Mesenchymal stem cell (in vitro differentiated cells and primary cell): ENCODE results near the gene CMSS1.
A peak's percentile ranks its signal among the peaks of the same experiment; 100 is the strongest.

Experiments used
- DNase-seq: peaks from one replicate; pipeline ENCODE4 v3.0.0-alpha.2; 2013
- H2AFZ ChIP-seq: one replicate; pipeline ENCODE4 v1.6.1; 2013; ENCODE audit warnings: low read depth, mild to moderate bottlenecking, control low read depth, inconsistent platforms, low read length, moderate library complexity
- H2AK5ac ChIP-seq: 2 replicates; pipeline ENCODE4 v1.6.1; 2013; ENCODE audit warnings: low read length, moderate library complexity, mild to moderate bottlenecking, inconsistent platforms; ENCODE audit not compliant: severe bottlenecking
- H2BK120ac ChIP-seq: one replicate; pipeline ENCODE4 v1.6.1; 2013; ENCODE audit warnings: low read depth, mild to moderate bottlenecking, inconsistent platforms, low read length, moderate library complexity
- H2BK12ac ChIP-seq, 2 experiments: one replicate each; pipeline ENCODE4 v1.6.1; 2013; ENCODE audit warnings: inconsistent platforms in 2 of 2, low read length in 2 of 2, mild to moderate bottlenecking in 2 of 2, moderate library complexity in 2 of 2, control low read depth in 1 of 2
- H2BK15ac ChIP-seq: one replicate; pipeline ENCODE4 v1.6.1; 2013; ENCODE audit warnings: mild to moderate bottlenecking, low read depth, inconsistent platforms; ENCODE audit not compliant: poor library complexity, severe bottlenecking
- H2BK5ac ChIP-seq: 2 replicates; pipeline ENCODE4 v1.6.1; 2013; ENCODE audit warnings: low read depth, mild to moderate bottlenecking, low read length, control low read depth, inconsistent platforms; ENCODE audit not compliant: poor library complexity, severe bottlenecking
- H3K14ac ChIP-seq, 2 experiments: one replicate each; pipeline ENCODE4 v1.6.1; 2013; ENCODE audit warnings: inconsistent platforms in 2 of 2, low read length in 2 of 2, control low read depth in 1 of 2, mild to moderate bottlenecking in 1 of 2, moderate library complexity in 1 of 2
- H3K18ac ChIP-seq, 2 experiments: one replicate each; pipeline ENCODE4 v1.6.1; 2013; ENCODE audit warnings: inconsistent platforms in 2 of 2, low read length in 2 of 2, control low read depth in 1 of 2, low read depth in 1 of 2, mild to moderate bottlenecking in 1 of 2
- H3K23ac ChIP-seq, 2 experiments: one replicate each; pipeline ENCODE4 v1.6.1; 2013; ENCODE audit warnings: inconsistent platforms in 2 of 2, low read length in 2 of 2, mild to moderate bottlenecking in 2 of 2, moderate library complexity in 2 of 2, control low read depth in 1 of 2
- H3K27ac ChIP-seq: 2 replicates; pipeline ENCODE4 v1.5.1; 2013; ENCODE audit warnings: mild to moderate bottlenecking, moderate library complexity, low read length, control low read depth, inconsistent platforms; ENCODE audit not compliant: poor library complexity, severe bottlenecking
- H3K27me3 ChIP-seq, 2 experiments: 2 replicates each; pipeline versions ENCODE4 v1.6.1 to v1.7.0; 2013; ENCODE audit warnings: low read length in 2 of 2, mild to moderate bottlenecking in 2 of 2, moderate library complexity in 2 of 2, control low read depth in 1 of 2, inconsistent platforms in 1 of 2; ENCODE audit not compliant: control insufficient read depth in 1 of 2, insufficient read depth in 1 of 2
- H3K36me3 ChIP-seq, 2 experiments: 2 replicates each; pipeline versions ENCODE4 v1.6.1 to v1.7.0; 2013; ENCODE audit warnings: low read length in 2 of 2, control low read depth in 1 of 2, inconsistent platforms in 1 of 2, low read depth in 1 of 2, mild to moderate bottlenecking in 1 of 2; ENCODE audit not compliant: insufficient read depth in 2 of 2, control insufficient read depth in 1 of 2
- H3K4ac ChIP-seq, 2 experiments: one replicate each; pipeline ENCODE4 v1.6.1; 2013; ENCODE audit warnings: inconsistent platforms in 2 of 2, low read length in 2 of 2, mild to moderate bottlenecking in 2 of 2, moderate library complexity in 2 of 2, control low read depth in 1 of 2, low read depth in 1 of 2
- H3K4me1 ChIP-seq: 2 replicates; pipeline ENCODE4 v1.6.1; 2013; ENCODE audit warnings: low read depth, low read length, control low read depth; ENCODE audit not compliant: control insufficient read depth, insufficient read depth
- H3K4me2 ChIP-seq: 2 replicates; pipeline ENCODE4 v1.6.1; 2013; ENCODE audit warnings: low read length, mild to moderate bottlenecking, inconsistent platforms; ENCODE audit not compliant: poor library complexity, severe bottlenecking
- H3K4me3 ChIP-seq, 2 experiments: 2 replicates each; pipeline versions ENCODE4 v1.5.1 to v1.7.0; 2013; ENCODE audit warnings: low read length in 2 of 2, mild to moderate bottlenecking in 2 of 2, control low read depth in 1 of 2, low read depth in 1 of 2; ENCODE audit not compliant: insufficient read depth in 1 of 2
- H3K79me1 ChIP-seq: replicated peaks from 2 replicates; pipeline ENCODE4 v1.6.1; 2013; ENCODE audit warnings: mild to moderate bottlenecking, control low read depth, low read length, inconsistent platforms; ENCODE audit not compliant: poor library complexity, severe bottlenecking
- H3K9ac ChIP-seq: 2 replicates; pipeline ENCODE4 v1.7.0; 2013; ENCODE audit warnings: mild to moderate bottlenecking, low read length, moderate library complexity
- H3K9me3 ChIP-seq: 2 replicates; pipeline ENCODE4 v1.7.0; 2013; ENCODE audit warnings: mild to moderate bottlenecking, low read length; ENCODE audit not compliant: control insufficient read depth
- H4K8ac ChIP-seq: one replicate; pipeline ENCODE4 v1.6.1; 2013; ENCODE audit warnings: inconsistent platforms, mild to moderate bottlenecking, low read length, moderate library complexity
- H4K91ac ChIP-seq: one replicate; pipeline ENCODE4 v1.6.1; 2013; ENCODE audit warnings: mild to moderate bottlenecking, low read length, inconsistent platforms
- WGBS: methylation state at CpG from one replicate; pipeline ENCODE4 v1.1.7; 2013; ENCODE audit warnings: mixed read lengths; 5-methylcytosine and 5-hydroxymethylcytosine counted together

CMSS1 gene

DNA sequence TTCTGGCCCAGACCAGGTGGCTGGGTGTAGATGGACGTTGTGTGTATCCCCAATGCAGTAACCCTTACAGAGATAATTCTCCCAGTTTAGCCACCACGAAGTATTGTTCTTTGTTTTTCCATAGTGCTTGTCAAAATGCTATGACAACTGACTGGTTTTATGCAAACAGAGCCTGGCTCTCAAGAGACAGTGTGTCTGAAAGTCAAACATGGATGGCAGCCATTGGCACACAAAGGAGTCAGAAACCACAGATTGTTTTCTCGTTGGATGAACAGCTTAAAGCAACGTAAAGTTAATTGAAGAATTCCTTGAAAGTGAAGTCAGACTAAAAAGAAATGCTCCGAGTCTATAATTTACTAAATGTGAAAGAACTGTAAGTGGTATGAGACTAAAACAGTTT is 205.5 kb downstream of the CMSS1 start:
- H3K27me3 ChIP-seq, result no peaks in the 10 kb centered on the region
- H3K36me3 ChIP-seq, result no peaks in the 10 kb centered on the region
- WGBS, result 83% methylated on average over 4 of the region's 5 CpGs
- no peak overlapping the region for H4K91ac ChIP-seq
- no peak overlapping the region for H4K8ac ChIP-seq
- no peak overlapping the region for H3K4ac ChIP-seq
- H3K79me1 ChIP-seq, result peaks cover 4% of the 10 kb centered on the region
- H2BK12ac ChIP-seq, result peak overlapping the region in 1 of 2 experiments; percentile 60
- H2AFZ ChIP-seq, result no peak overlapping the region
- DNase-seq, result no peak
- peak overlapping the region; percentile 6 for H3K9ac ChIP-seq
- H2BK5ac ChIP-seq, result no peak overlapping the region
- no peak overlapping the region for H2BK120ac ChIP-seq
- H3K4me1 ChIP-seq, result peaks cover 5% of the 10 kb centered on the region
- H3K9me3 ChIP-seq, result no peaks in the 10 kb centered on the region
- H3K27ac ChIP-seq, result peak overlapping the region; percentile 23
- no peak overlapping the region for H2BK15ac ChIP-seq
- no peak overlapping the region for H3K23ac ChIP-seq
- no peak overlapping the region for H3K14ac ChIP-seq
- H3K18ac ChIP-seq, result no peak overlapping the region
- no peak overlapping the region for H3K4me2 ChIP-seq
- H3K4me3 ChIP-seq, result no peak overlapping the region
- H2AK5ac ChIP-seq, result no peak overlapping the region

DNA sequence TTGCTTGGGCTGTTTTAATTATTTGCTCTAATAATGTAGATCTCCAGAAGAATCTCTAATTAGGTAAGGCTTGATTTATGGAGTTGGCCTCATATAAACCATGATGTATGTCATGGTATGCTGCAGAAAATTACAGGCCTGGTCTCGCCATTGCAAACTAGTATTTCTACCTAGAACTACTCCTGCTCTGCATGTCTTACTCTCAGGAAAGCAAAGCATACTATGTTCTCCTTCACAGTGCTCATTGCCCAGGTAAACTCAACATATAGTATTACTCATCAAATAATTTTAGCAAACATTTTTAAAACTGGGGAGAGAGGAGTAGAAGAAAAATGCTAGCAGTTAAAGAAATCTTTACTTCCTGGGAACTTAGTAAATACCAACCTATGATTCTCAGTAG is 205.9 kb downstream of the CMSS1 start:
- peak overlapping the region; percentile 23 for H3K27ac ChIP-seq
- H2AFZ ChIP-seq, result no peak overlapping the region
- H3K4me1 ChIP-seq, result peaks cover 5% of the 10 kb centered on the region
- H2BK120ac ChIP-seq, result no peak overlapping the region
- H4K91ac ChIP-seq, result no peak overlapping the region
- no peak overlapping the region for H3K14ac ChIP-seq
- H3K4me2 ChIP-seq, result no peak overlapping the region
- 100% methylated on average over 1 of the region's 1 CpG for WGBS
- H2BK5ac ChIP-seq, result no peak overlapping the region
- no peak overlapping the region for H3K4me3 ChIP-seq
- no peak overlapping the region for H4K8ac ChIP-seq
- no peak overlapping the region for H3K4ac ChIP-seq
- peak overlapping the region; percentile 6 for H3K9ac ChIP-seq
- DNase-seq, result no peak
- H3K36me3 ChIP-seq, result no peaks in the 10 kb centered on the region
- no peak overlapping the region for H3K23ac ChIP-seq
- no peak overlapping the region for H2AK5ac ChIP-seq
- H3K18ac ChIP-seq, result no peak overlapping the region
- no peak overlapping the region for H2BK12ac ChIP-seq
- no peaks in the 10 kb centered on the region for H3K27me3 ChIP-seq
- no peaks in the 10 kb centered on the region for H3K9me3 ChIP-seq
- H2BK15ac ChIP-seq, result no peak overlapping the region
- peaks cover 4% of the 10 kb centered on the region for H3K79me1 ChIP-seq

DNA sequence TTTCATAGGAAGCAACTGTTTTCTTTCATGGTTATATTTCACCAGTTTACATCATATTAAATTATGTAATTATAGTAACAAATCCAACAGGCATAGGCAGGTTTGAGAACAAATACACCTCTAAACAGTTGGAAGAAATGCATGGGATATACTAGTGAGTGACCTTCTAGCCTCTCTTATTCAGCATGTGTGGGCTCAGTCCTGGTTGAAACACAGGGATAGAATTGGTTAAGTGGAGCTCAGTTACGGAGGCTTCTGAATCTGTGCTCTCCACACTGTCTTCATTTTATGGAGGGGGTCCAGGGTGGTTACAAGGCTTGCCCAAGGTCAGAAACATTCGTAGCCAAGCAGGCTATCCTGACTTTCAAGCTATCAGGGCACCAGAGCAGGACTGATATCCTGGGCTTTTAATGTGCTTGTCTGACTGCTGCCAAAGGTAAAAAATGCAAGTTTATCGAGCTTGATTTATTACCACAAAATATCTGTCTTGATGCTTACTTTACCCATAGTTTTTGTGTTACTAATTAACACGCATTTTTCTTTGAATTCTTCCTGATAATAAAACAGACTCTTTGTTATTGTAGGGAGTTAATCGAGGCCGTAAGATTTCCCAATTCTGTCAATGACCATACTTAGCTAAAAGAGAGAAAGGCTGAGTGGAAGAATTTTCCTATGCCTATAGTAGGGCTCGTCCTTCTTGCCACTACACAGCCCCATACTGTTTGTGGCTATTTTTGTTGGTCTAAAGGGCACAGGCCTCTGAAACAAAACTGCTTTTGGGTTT is 207.1 kb downstream of the CMSS1 start:
- Histone ChIP-seq H3K14ac (no peak overlapping the region), H2BK5ac (no peak overlapping the region), H2BK120ac (no peak overlapping the region), H2BK15ac (no peak overlapping the region), H3K4me2 (no peak overlapping the region), H2BK12ac (peak overlapping the region in 1 of 2 experiments; percentile 61), H4K91ac (no peak overlapping the region), H3K36me3 (no peaks in the 10 kb centered on the region), H3K4me3 (no peak overlapping the region), H3K27ac (peak overlapping the region; percentile 78), H4K8ac (no peak overlapping the region), H3K4me1 (peaks cover 5% of the 10 kb centered on the region), H3K4ac (no peak overlapping the region), H3K9ac (no peak overlapping the region), H3K23ac (no peak overlapping the region), H2AK5ac (no peak overlapping the region), H3K27me3 (no peaks in the 10 kb centered on the region), H3K79me1 (peaks cover 4% of the 10 kb centered on the region), H3K18ac (no peak overlapping the region), H3K9me3 (no peaks in the 10 kb centered on the region), H2AFZ (no peak overlapping the region)
- DNase-seq, result peak; percentile 34
- 76% methylated on average over 2 of the region's 7 CpGs for WGBS

DNA sequence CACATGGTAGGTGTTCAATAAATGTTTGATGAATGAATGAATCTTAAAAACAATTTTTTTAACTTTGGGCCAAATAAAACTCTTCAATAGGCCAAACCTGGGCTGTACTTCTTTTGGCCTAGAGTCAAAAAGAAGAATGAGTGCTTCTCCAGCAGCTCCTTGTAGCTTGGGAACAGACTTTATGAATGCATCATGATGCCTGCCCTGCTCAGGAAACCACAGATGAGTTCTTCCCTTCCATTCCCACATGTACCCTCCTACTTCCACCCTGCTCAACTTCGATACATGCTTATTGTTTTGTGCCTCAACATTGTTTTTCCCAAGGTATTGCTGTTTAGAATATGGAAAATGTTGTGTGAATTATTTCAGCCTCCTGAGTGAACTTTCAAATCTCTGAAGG is 209.7 kb downstream of the CMSS1 start:
- Histone ChIP-seq H3K4ac (no peak overlapping the region), H3K4me3 (no peak overlapping the region), H3K79me1 (peaks cover 4% of the 10 kb centered on the region), H3K27ac (no peak overlapping the region), H3K36me3 (no peaks in the 10 kb centered on the region), H3K23ac (no peak overlapping the region), H2BK120ac (no peak overlapping the region), H3K4me2 (no peak overlapping the region), H2AFZ (no peak overlapping the region), H3K14ac (no peak overlapping the region), H3K18ac (no peak overlapping the region), H3K27me3 (no peaks in the 10 kb centered on the region), H3K9ac (no peak overlapping the region), H4K8ac (no peak overlapping the region), H2BK12ac (no peak overlapping the region), H3K4me1 (peaks cover 5% of the 10 kb centered on the region), H2BK5ac (no peak overlapping the region), H2BK15ac (no peak overlapping the region), H2AK5ac (no peak overlapping the region), H4K91ac (no peak overlapping the region), H3K9me3 (no peaks in the 10 kb centered on the region)
- 100% methylated on average over 1 of the region's 1 CpG for whole genome bisulfite sequencing
- no peak for DNase-seq
